ENCODE data around the gene CETN1. TPM values are rescaled to one million over a fixed set of nuclear protein-coding genes. Genes with fewer than 3 reads are reported as not detected.

CETN1 gene
- total RNA-seq, 4 donors from 2014 or later = not detected

- TF ChIP-seq POLR2AphosphoS5 (IDR thresholded peaks at IDR 0.05) = no peak
- no peak for TF ChIP-seq EP300 (IDR thresholded peaks at IDR 0.05)
- no peak for TF ChIP-seq CTCF (IDR thresholded peaks at IDR 0.05)
- no peak for TF ChIP-seq POLR2A (IDR thresholded peaks at IDR 0.05; ENCODE audit: low read depth)
- Histone ChIP-seq H3K9me3 (no peaks in the 10 kb centered on the region), H3K4me1 (peaks cover 0 to 17% (median 12%) of the 10 kb centered on the region in 4 donors), H3K36me3 (no peaks in the 10 kb centered on the region), H3K27ac (replicated peaks in 1 of 4) (no peak overlapping the region), H3K27me3 (peaks cover 0 to 5% (median 0%) of the 10 kb centered on the region in 4 donors), H3K4me3 (no peak overlapping the region)
- 39% methylated on average over 6 of the region's 6 CpGs for WGBS
- no peak for DNase-seq (ENCODE audit: extremely low spot score)
- intact Hi-C loops (cut with DNase I) = no loop called here
Measured at GRCh38 chr18:598124-598589, 18.0 kb downstream of the CETN1 start.

DNA sequence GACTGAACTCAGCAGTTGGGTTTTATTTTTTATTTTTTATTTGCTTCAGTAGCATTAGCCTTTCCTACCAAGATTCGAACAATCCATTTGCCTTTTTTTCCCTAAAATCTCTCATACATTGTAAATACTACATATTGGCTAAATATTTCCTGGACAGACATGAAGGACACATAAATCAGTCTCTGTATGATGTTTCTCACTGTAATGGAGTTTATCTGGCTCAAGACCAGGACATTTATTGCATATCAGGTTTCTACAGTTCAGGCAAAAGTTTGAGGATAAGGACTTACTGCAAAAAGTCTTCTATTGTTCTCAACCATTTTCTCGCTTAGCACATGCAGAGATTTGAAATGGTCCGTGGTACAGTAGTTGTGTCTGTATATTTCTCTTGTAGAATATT is 19.9 kb downstream of the CETN1 start:
- no peak overlapping the region for H3K27ac ChIP-seq (replicated peaks in 1 of 4)
- no peak for TF ChIP-seq CTCF (IDR thresholded peaks at IDR 0.05)
- no peak for TF ChIP-seq POLR2A (IDR thresholded peaks at IDR 0.05; ENCODE audit: low read depth)
- no peak for TF ChIP-seq POLR2AphosphoS5 (IDR thresholded peaks at IDR 0.05)
- no peak for TF ChIP-seq EP300 (IDR thresholded peaks at IDR 0.05)
- intact Hi-C loops (cut with DNase I) = no loop called here
- H3K36me3 ChIP-seq = no peaks in the 10 kb centered on the region
- no peaks in the 10 kb centered on the region for H3K9me3 ChIP-seq
- WGBS = 76% methylated on average over 3 of the region's 3 CpGs
- no peak for DNase-seq (ENCODE audit: extremely low spot score)
- no peak overlapping the region for H3K4me3 ChIP-seq
- peaks cover 0 to 17% (median 12%) of the 10 kb centered on the region in 4 donors for H3K4me1 ChIP-seq
- H3K27me3 ChIP-seq = peaks cover 0 to 5% (median 0%) of the 10 kb centered on the region in 4 donors

DNA sequence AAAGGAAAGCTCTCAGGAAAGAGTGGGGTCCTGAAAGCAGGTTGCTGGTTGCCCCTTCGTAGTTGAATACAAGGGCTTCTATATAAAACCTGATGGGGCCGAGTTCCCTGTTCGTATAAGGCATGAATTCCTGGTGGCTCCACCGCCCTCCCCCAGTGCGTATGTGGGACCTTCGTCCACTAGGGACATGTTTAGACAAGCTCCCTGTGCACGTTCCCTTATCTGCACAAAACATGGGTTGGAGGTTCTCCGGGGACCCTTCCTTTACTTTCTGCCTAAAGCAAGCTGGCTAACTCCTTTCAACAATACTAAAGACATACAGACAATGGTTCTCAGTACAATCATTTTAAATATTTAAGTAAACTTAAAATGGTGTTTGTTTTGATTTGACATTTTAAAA is 24.6 kb downstream of the CETN1 start:
- DNase-seq (ENCODE audit: extremely low spot score) = no peak
- WGBS = 82% methylated on average over 8 of the region's 8 CpGs
- no peak overlapping the region for H3K4me3 ChIP-seq

DNA sequence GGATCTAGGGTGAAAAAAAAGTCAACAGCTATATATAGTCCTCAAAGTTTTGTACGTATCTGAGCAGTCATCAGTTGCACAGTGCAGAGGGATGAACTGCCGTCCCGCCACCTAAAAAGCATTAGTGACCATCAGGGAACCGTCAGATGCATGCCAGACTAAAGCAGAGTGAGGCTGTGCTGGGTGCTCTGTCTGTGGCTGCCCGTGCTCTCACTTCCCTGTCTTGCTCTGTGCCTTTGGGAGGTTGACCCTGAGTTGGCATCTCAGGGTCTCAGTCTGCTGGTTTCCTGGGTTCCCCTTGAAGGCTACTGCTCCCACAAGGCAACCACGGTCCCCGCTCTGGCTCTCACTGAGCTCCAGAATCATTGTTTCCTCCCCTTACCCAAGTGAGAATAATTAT is 27.8 kb downstream of the CETN1 start:
- H3K27me3 ChIP-seq = no peaks in the 10 kb centered on the region
- no peak for DNase-seq (ENCODE audit: extremely low spot score)
- intact Hi-C loops (cut with DNase I) = no loop called here

More for the DNA sequence above, 24.6 kb downstream of the CETN1 start:
- no peak for TF ChIP-seq POLR2A (IDR thresholded peaks at IDR 0.05; ENCODE audit: low read depth)
- no peak for TF ChIP-seq EP300 (IDR thresholded peaks at IDR 0.05)
- no peak for TF ChIP-seq POLR2AphosphoS5 (IDR thresholded peaks at IDR 0.05)
- TF ChIP-seq CTCF (IDR thresholded peaks at IDR 0.05) = no peak
- Histone ChIP-seq H3K4me1 (no peaks in the 10 kb centered on the region), H3K27ac (replicated peaks in 1 of 4) (no peak overlapping the region), H3K9me3 (no peaks in the 10 kb centered on the region), H3K36me3 (no peaks in the 10 kb centered on the region), H3K27me3 (no peaks in the 10 kb centered on the region)
- intact Hi-C loops (cut with DNase I) = no loop called here

More for the DNA sequence above, 27.8 kb downstream of the CETN1 start:
- no peak overlapping the region for H3K27ac ChIP-seq (replicated peaks in 1 of 4)
- no peaks in the 10 kb centered on the region for H3K9me3 ChIP-seq
- WGBS = 86% methylated on average over 7 of the region's 7 CpGs
- H3K36me3 ChIP-seq = no peaks in the 10 kb centered on the region
- no peak overlapping the region for H3K4me3 ChIP-seq
- TF ChIP-seq POLR2AphosphoS5 (IDR thresholded peaks at IDR 0.05) (no peak), CTCF (IDR thresholded peaks at IDR 0.05) (no peak), POLR2A (IDR thresholded peaks at IDR 0.05; ENCODE audit: low read depth) (no peak), EP300 (IDR thresholded peaks at IDR 0.05) (no peak)
- no peaks in the 10 kb centered on the region for H3K4me1 ChIP-seq

Data from esophagus muscularis mucosa (tissue), 4 donors.